AG20443 (cell line): ENCODE results near the gene ERVFRD-1.
"Not testable (repeated sequence)": the region's sequence is repeated elsewhere in the genome, so short reads cannot be mapped to it uniquely, and the experiment has no call there.

Experiments
- DNase-seq: peaks from one replicate; pipeline ENCODE4 v3.0.0; 2012; ENCODE audit warnings: low spot score, mixed read lengths

Gene ERVFRD-1

DNA sequence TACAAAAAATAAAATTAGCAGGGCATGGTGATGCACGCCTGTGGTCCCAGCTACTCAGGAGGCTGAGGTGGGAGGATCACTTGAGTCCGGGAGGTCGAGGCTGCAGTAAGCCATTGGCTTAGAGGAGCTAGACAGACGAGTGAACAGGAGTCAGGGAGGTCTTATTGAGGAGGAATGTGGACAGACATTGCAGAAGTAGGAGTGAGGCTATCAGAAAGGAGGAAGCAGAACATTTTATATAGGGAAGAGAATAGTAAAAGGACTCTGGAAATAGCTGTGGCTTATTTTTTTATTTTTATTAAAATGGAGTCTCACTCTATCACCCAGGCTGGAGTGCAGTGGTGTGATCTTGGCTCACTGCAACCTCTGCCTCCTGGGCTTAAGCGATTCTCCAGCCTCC lies 20.4 kb downstream of the ERVFRD-1 start:
- not testable (repeated sequence) for DNase-seq

DNA sequence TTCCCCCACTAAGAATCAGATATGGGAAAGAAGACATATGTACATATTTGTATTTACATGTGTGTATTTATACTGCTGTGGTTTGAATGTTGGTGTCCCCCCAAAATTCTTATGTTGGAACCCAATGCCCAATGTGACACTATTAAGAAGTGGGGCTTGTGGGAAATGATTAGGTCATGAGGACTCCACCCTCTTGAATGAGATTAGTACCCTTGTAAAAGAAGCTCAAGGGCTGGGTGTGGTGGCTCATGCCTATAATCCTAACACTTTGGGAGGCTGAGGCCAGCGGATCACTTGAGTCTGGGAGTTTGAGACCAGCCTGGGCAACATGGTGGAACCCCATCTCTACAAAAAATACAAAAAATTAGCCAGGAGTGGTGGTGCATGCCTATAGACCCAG lies 21.8 kb downstream of the ERVFRD-1 start:
- DNase-seq: no peak

GRCh38 chr6:11087141-11087812 lies 24.2 kb downstream of the ERVFRD-1 start:
- not testable (repeated sequence) for DNase-seq

DNA sequence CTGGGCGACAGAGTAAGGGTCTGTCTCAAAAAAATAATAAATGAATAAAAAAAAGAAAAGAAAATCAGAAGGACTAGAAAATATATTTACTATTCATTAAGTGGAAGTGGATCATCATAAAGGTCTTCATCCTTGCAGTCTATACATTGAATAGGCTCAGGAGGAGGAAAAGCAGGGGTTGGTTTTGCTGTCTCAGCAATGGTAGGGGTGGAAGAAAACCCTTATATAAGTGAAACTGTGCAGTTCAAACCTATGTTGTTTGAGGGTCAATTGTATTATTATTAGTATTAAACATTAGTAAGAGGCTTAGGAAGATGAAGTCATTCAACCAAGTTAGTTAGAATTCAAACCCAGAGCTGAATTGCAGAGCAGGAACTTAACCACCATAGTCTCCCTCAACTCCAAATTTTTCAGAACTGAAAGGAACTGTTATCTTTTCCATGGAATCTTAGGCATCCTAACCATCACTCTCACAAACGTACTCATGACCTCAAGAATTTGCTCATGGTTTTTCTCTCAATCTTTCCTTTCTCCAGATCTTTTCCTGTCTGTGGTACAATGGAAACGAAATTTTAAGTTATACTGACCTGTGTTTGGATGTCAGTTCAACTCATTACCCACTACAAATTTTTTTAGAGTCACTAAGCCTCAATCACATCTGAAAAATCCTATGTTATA lies 25.6 kb downstream of the ERVFRD-1 start:
- DNase-seq: peak; percentile 72

DNA sequence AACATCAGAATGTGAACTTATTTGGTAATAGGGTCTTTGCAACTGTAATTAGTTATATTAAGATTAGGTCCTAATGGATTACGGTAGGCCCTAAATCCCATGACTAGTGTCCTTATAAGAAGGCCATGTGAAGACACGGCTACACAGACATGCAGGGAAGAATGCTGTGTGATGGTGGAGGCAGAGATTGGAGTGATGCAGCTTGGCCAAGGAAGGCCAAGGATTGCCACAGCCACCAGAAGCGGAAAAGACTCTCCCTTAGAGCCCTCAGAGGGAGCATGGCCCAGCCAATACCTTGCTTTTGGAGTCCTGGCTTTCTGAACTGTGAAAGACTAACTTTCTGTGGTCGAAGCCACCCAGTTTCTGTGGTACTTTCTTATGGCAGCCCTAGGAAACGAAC lies 27.6 kb downstream of the ERVFRD-1 start:
- DNase-seq: no peak

DNA sequence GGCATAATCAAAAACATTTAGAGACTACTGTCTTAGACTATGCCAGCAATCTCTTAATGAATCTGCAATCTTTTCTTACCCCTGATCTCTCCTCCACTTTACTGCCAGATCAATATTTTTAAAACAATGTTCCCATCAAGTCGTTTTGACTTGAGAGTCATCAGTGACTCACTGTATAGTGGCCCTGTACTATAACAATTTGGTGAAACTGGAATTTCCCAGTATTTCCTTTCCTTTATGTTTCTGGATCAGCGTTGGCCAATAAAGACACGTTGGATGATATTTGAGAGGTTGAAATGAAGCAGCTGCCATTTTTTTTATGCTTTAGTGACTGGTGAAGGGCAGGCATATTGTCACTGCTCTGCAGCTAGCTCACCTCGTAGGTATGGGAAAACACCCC lies 28.0 kb downstream of the ERVFRD-1 start:
- DNase-seq: no peak

DNA sequence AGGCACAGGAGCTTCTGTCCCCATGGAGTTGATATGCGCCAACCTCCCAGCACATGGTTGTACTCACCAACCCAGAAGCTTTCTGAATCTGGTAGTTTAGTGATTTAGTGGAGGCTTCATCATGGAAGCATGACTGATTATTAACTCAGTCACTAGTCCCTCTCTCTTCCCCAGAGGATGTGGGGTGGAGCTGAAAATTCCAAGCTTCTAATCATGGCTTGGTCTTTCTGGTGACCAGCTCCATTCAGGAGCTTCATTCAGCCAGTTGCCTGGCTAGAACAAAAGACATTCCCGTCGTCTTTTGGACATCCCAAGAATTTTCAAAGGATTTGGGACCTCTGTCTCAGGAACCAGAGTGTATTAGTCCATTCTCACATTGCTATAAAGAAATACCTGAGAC lies 31.2 kb downstream of the ERVFRD-1 start:
- DNase-seq: no peak

DNA sequence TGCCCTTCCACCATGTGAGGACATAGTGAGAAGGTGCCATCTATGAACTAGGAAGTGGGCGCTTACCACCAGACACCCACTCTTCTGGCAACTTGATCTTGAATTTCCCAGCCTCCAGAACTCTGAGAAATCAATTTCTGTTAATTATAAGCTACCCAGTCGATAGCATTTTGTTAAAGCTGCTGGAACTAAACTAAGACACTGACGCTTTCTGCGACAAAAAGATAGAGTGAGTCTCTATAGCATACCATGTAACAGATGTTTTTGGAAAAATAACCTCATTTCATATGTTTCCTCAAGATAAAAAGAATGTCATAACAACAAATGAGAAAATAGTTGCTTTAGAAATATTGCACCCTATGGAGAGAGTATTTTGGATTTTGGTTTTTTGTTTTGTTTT lies 33.3 kb downstream of the ERVFRD-1 start:
- no peak for DNase-seq

DNA sequence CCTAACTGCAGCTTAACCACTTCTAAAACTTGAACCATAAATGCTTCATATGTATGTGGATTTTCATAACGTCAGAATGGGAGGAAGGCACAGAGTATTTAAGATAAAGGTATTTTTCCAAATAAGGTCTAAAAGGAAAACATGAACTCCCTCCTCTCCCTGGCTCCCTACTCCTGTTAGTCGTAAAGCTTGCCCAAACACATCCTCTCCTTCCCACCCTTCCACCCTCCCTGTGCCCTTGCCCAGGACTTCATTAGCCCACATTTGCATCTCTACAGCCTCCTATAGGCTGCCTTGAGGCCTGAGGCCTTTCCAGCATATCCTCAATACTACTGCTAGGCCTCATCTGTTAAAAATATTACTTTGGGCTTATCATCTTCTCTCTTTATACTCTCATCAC lies 35.0 kb downstream of the ERVFRD-1 start:
- DNase-seq: no peak

GRCh38 chr6:11072101-11072500 lies 39.4 kb downstream of the ERVFRD-1 start:
- DNase-seq: no peak

DNA sequence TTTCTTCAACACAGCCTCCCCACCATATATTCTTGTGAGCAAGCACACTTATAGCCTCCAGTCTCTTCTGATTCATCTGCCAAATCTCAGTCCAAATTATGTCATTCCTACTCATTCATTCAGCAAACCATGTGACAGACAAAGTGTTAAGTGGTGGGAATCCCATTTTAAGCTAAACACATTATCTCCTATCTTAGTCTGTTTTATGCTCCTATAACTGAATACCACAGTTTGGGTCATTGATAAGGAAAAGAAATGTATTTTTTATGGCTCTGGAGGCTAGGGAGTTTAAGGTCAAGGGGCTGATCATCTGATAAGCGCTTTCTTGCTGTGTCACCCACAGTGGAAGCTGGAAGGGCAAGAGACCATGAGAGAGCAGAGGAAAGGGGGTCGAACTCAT lies 41.8 kb downstream of the ERVFRD-1 start:
- DNase-seq: no peak

DNA sequence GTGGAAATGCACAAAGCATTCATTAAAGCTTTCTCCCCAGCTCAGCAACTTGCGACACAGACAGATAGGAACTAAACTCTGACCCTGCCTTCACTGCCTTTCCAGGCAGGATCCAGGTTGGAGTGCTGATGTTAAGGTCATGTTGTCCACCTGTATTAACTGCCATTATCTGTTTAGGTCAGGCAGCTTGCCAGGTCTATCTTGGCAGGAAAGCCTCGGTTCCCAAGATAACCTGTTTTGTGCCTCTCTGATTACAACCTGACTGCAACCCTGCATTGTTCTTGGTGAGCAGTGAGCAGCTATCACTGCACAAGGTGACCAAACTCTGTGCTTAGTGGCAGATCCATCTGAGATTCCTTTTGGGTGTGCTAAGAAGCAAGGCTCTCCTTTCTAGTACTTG lies 44.2 kb downstream of the ERVFRD-1 start:
- DNase-seq: no peak

- no peak for DNase-seq
Observed at GRCh38 chr6:11066505-11067347, 44.8 kb downstream of the ERVFRD-1 start.

GRCh38 chr6:11065436-11066202 lies 45.9 kb downstream of the ERVFRD-1 start:
- DNase-seq: no peak

GRCh38 chr6:11064836-11065235 lies 46.7 kb downstream of the ERVFRD-1 start:
- DNase-seq: peak; percentile 41

- DNase-seq: no peak
Observed at GRCh38 chr6:11062715-11063114, 48.8 kb downstream of the ERVFRD-1 start.

GRCh38 chr6:11062083-11062482 lies 49.4 kb downstream of the ERVFRD-1 start:
- no peak for DNase-seq

DNA sequence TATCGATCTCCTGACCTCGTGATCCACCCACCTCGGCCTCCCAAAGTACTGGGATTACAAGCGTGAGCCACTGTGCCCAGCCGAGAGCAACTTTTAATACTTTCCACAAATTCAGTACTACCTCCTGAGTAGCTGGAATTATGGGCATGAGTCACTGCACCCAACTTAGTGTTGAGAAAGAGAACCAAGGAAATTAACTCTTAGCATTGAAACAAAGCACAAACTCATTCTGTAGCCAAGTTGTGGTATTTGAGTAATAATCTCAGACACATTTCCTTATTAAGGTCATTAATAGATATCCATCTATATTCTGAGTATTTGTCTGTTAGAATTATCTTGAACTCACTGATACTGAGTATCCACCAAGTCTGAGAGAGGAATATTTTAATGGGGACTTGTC lies 53.1 kb downstream of the ERVFRD-1 start:
- DNase-seq: no peak

DNA sequence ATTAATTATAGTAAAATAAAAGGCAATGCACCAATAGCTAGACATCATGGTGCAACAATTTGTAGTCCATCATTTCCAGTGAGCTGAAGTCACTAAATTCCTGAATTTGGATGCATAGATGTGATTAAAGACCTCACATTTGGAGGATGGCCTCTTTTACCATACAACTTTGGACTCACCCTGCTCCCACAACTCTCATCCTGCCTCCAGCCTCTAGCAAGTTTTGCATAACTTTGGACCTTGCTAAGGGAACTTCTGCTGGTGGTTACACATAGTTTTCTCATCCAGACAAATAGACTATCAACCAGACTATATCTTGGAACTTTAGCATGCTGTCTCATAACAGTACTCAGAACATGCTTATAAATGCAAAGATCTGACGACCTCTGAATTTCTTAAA lies 54.7 kb downstream of the ERVFRD-1 start:
- DNase-seq: no peak

GRCh38 chr6:11055127-11055627 lies 56.3 kb downstream of the ERVFRD-1 start:
- no peak for DNase-seq

DNA sequence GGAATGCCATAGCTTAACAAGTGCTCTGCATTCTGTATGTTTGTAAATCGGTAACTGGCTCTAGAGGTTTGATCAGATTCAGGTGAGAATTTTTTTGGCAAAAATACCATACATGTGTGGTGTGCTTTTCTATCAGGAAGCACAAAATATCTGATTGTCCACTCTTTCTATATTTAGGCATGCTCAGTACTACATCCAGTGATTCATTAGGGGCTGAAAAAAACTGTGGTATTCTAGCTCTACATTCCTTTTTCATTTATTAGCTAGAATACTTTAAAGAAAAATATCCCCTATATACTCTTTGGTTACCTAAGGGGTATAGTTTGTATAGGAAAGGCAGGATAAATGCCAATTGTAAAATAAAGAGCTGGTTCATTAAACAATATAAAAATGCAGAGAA lies 56.8 kb downstream of the ERVFRD-1 start:
- no peak for DNase-seq

GRCh38 chr6:11053307-11053706 lies 58.2 kb downstream of the ERVFRD-1 start:
- DNase-seq: no peak
